Neural cell (in vitro differentiated cells): ENCODE measurements around the gene LY6G6C. TPM values are rescaled to one million over a fixed set of nuclear protein-coding genes. Genes with fewer than 3 reads are reported as not detected.

ENCODE experiments used
- H2AFZ ChIP-seq: fragments of 200-600, 300-800 bp; sonication (generic), shearing (Covaris generic); 2 replicates; pipeline ENCODE4 v1.6.0; 2014; ENCODE audit warnings: low read depth, mild to moderate bottlenecking, antibody characterized with exemption, low read length, moderate library complexity
- H3F3A ChIP-seq: fragments of 200-600 bp; shearing (Covaris generic); 2 replicates; pipeline ENCODE4 v1.6.1; 2016; ENCODE audit warnings: mild to moderate bottlenecking, moderate library complexity, mixed read lengths, antibody characterized with exemption, low read length; ENCODE audit not compliant: insufficient read depth, poor library complexity, severe bottlenecking
- H3K27ac ChIP-seq: fragments of 200-600, 300-800 bp; sonication (generic), shearing (Covaris generic); 2 replicates; pipeline ENCODE4 v1.5.1; 2014; ENCODE audit warnings: mild to moderate bottlenecking, low read length, moderate library complexity
- H3K27me3 ChIP-seq: fragments of 300-800, 200-600 bp; sonication (generic), shearing (Covaris generic); 2 replicates; pipeline ENCODE4 v1.6.0; 2014; ENCODE audit warnings: mild to moderate bottlenecking, low read depth, low read length, moderate library complexity; ENCODE audit not compliant: insufficient read depth
- H3K36me3 ChIP-seq: fragments of 300-800, 200-600 bp; sonication (generic), shearing (Covaris generic); 2 replicates; pipeline ENCODE4 v1.5.1; 2014; ENCODE audit warnings: mild to moderate bottlenecking, antibody characterized with exemption, low read length, moderate library complexity; ENCODE audit not compliant: insufficient read depth
- H3K4me2 ChIP-seq: fragments of 300-800, 200-600 bp; sonication (generic), shearing (Covaris generic); 2 replicates; pipeline ENCODE4 v1.6.0; 2014; ENCODE audit warnings: mild to moderate bottlenecking, low read length
- H3K4me3 ChIP-seq: fragments of 300-800, 200-600 bp; sonication (generic), shearing (Covaris generic); 2 replicates; pipeline ENCODE4 v1.5.1; 2014; ENCODE audit warnings: mild to moderate bottlenecking, low read length, moderate library complexity
- H3K79me2 ChIP-seq: fragments of 200-600 bp; shearing (Covaris generic); replicated peaks from 2 replicates; pipeline ENCODE4 v1.6.0; 2014; ENCODE audit warnings: mild to moderate bottlenecking, low read length, moderate library complexity; ENCODE audit not compliant: insufficient read depth
- H3K9ac ChIP-seq: fragments of 300-800, 200-600 bp; sonication (generic), shearing (Covaris generic); 2 replicates; pipeline ENCODE4 v1.6.1; 2016; ENCODE audit warnings: mild to moderate bottlenecking, low read length, mixed read lengths
- H3K9me2 ChIP-seq: fragments of 200-600 bp; shearing (Covaris generic); 2 replicates; pipeline ENCODE4 v1.6.1; 2016; ENCODE audit warnings: mild to moderate bottlenecking, low read length, mixed read lengths; ENCODE audit not compliant: insufficient read depth
- H3K9me3 ChIP-seq: fragments of 200-600, 300-800 bp; sonication (generic), shearing (Covaris generic); 2 replicates; pipeline ENCODE4 v1.6.1; 2016; ENCODE audit warnings: mild to moderate bottlenecking, mixed run types, low read length, moderate library complexity, mixed read lengths
- H4K20me1 ChIP-seq: fragments of 200-600 bp; shearing (Covaris generic); 2 replicates; pipeline ENCODE4 v1.6.1; 2016; ENCODE audit warnings: mild to moderate bottlenecking, mixed run types; ENCODE audit not compliant: insufficient read depth
- CTCF ChIP-seq: fragments of 450-650 bp; IDR thresholded peaks from 2 replicates; pipeline ENCODE4 v1.5.1; 2014; ENCODE audit warnings: antibody characterized with exemption, mild to moderate bottlenecking, moderate library complexity; ENCODE audit not compliant: poor library complexity, severe bottlenecking
- EP300 ChIP-seq: fragments of 450-650 bp; conservative IDR thresholded peaks from 2 replicates; pipeline ENCODE4 v1.6.1; 2014; ENCODE audit warnings: antibody characterized with exemption, mild to moderate bottlenecking, moderate library complexity; ENCODE audit not compliant: poor library complexity, severe bottlenecking
- EZH2 ChIP-seq: fragments of 200-600, 300-800 bp; shearing (Covaris generic), sonication (generic); IDR thresholded peaks from 2 replicates; pipeline ENCODE4 v1.6.1; 2014; ENCODE audit warnings: antibody characterized with exemption, low read length, borderline replicate concordance, mild to moderate bottlenecking; ENCODE audit not compliant: insufficient read depth, poor library complexity, severe bottlenecking
- MXI1 ChIP-seq: fragments of 450-650 bp; conservative IDR thresholded peaks from 2 replicates; pipeline ENCODE4 v1.6.1; 2014; ENCODE audit warnings: antibody characterized with exemption, mild to moderate bottlenecking; ENCODE audit not compliant: poor library complexity, severe bottlenecking
- POLR2AphosphoS5 ChIP-seq: IDR thresholded peaks from 2 replicates; pipeline ENCODE4 v1.6.1; 2012
- RAD21 ChIP-seq: fragments of 450-650 bp; conservative IDR thresholded peaks from 2 replicates; pipeline ENCODE4 v1.6.1; 2014; ENCODE audit warnings: antibody characterized with exemption, mild to moderate bottlenecking, moderate library complexity
- SMC3 ChIP-seq: fragments of 450-650 bp; conservative IDR thresholded peaks from 2 replicates; pipeline ENCODE4 v1.6.1; 2014; ENCODE audit warnings: antibody characterized with exemption, mild to moderate bottlenecking, moderate library complexity; ENCODE audit not compliant: poor library complexity
- TAF1 ChIP-seq: IDR thresholded peaks from 2 replicates; pipeline ENCODE4 v1.6.1; 2012; ENCODE audit warnings: low read depth
- polyA plus RNA-seq: library from polyadenylated mRNA; depleted of rRNA; stranded (reverse); fragments of >200 nt; gene quantifications from 2 replicates; pipeline ENCODE4 v1.2.3, GENCODE V29; 2014

The LY6G6C gene
- polyA plus RNA-seq, 1 donor from 2014 or later, result 0.88 TPM

GRCh38 chr6:31681135-31681671, 40.3 kb downstream of the LY6G6C start:
- Histone ChIP-seq H3K9me2 (no peaks in the 10 kb centered on the region), H3K4me2 (no peak overlapping the region), H3K27me3 (no peaks in the 10 kb centered on the region), H3F3A (no peaks in the 10 kb centered on the region), H2AFZ (no peak overlapping the region), H3K9ac (peak overlapping the region; percentile 34), H3K79me2 (no peaks in the 10 kb centered on the region), H3K27ac (no peak overlapping the region), H3K4me3 (peak overlapping the region; percentile 46), H3K9me3 (no peaks in the 10 kb centered on the region), H4K20me1 (no peaks in the 10 kb centered on the region), H3K36me3 (peaks cover 4% of the 10 kb centered on the region)
- TF ChIP-seq MXI1 (no peak), POLR2AphosphoS5 (no peak), EZH2 (no peak), EP300 (no peak), TAF1 (no peak), CTCF (no peak)

- peak within 1 kb of the TSS; percentile 46 for H3K4me3 ChIP-seq
- H3F3A ChIP-seq, result no peaks in the 10 kb centered on the region
- no peaks in the 10 kb centered on the region for H3K27me3 ChIP-seq
- H3K9ac ChIP-seq, result peak within 1 kb of the TSS; percentile 34
- no peaks in the 10 kb centered on the region for H3K9me2 ChIP-seq
- TF ChIP-seq CTCF (peak; percentile 80), EZH2 (no peak), SMC3 (peak; percentile 82), TAF1 (no peak), RAD21 (peak; percentile 87), POLR2AphosphoS5 (peak; percentile 1)
- H3K27ac ChIP-seq, result no peak within 1 kb of the TSS
- peaks cover 4% of the 10 kb centered on the region for H3K36me3 ChIP-seq
- no peaks in the 10 kb centered on the region for H3K79me2 ChIP-seq
- H4K20me1 ChIP-seq, result no peaks in the 10 kb centered on the region
- no peak within 1 kb of the TSS for H2AFZ ChIP-seq
- H3K4me2 ChIP-seq, result no peak within 1 kb of the TSS
- no peaks in the 10 kb centered on the region for H3K9me3 ChIP-seq
Measured at GRCh38 chr6:31680226-31681134, 41.1 kb downstream of the LY6G6C start, which contains the start of gene LY6G5C. TSS of gene LY6G5C (minus strand) at chr6:31681067. CDS start at chr6:31680373, 694 bp downstream.
